PC-3 (cell line): ENCODE data around the gene PIANP.

Source experiments
- CTCF ChIP-seq: fragments of 300-600 bp; sonication (generic); conservative IDR thresholded peaks from 2 replicates; pipeline ENCODE4 v1.5.1; 2017; ENCODE audit warnings: antibody characterized with exemption, low read depth, mild to moderate bottlenecking, low read length
- EZH2phosphoT487 ChIP-seq: fragments of 300-600 bp; sonication (generic); IDR thresholded peaks from 2 replicates; pipeline ENCODE4 v1.6.1; 2018; ENCODE audit warnings: mild to moderate bottlenecking, antibody characterized with exemption, low read length, borderline replicate concordance

- no peak for TF ChIP-seq CTCF
- no peak for TF ChIP-seq EZH2phosphoT487
Measured at GRCh38 chr12:6699259-6699988, 1.2 kb downstream of the PIANP start.
